Stimulated activated CD4-positive, alpha-beta T cell treated with anti-CD3 and anti-CD28 coated beads, Interleukin-1b, Interleukin-23, amount 100 ng/mL, for 48 hours (primary cell): ENCODE measurements around the gene DNAJB11.
A peak's percentile ranks its signal among the peaks of the same experiment; 100 is the strongest.

ENCODE experiments used
- DNase-seq: peaks from one replicate; pipeline ENCODE4 v3.0.0-alpha.2; 2020

The DNAJB11 gene

GRCh38 chr3:186598108-186598784 is 27.7 kb downstream of the DNAJB11 start:
- DNase-seq, result no peak

GRCh38 chr3:186598794-186599141 is 28.2 kb downstream of the DNAJB11 start:
- no peak for DNase-seq

DNA sequence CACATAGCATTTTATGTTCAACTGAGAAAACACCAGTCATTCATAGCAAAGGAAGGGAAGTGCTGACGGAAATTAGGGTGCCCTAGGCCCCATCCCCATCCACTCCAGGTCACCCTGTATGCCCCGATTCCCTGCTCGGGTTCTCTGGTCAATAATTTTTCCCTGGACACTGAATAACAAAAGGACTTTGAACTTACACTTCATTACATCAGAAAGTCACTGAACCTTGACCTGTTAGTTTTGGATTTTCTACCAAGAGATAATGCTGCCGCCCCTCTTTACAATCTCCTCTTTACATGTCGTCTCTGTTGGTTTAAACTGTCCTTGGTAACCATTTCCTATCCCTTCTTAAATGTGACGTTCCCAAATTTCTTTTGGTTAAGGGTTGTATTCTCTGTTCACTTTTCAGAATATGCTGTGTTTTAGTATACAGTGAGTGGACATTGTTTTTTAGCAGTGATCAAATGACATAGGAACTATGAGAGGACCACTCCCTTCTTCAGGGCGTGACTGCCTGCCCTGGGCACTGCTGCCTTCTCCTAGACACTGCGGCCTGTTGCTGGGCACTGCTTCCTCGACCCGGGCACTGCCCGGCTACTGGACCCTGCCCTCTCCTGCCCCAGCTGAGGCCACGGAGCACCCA is 28.7 kb downstream of the DNAJB11 start:
- DNase-seq, result no peak

DNA sequence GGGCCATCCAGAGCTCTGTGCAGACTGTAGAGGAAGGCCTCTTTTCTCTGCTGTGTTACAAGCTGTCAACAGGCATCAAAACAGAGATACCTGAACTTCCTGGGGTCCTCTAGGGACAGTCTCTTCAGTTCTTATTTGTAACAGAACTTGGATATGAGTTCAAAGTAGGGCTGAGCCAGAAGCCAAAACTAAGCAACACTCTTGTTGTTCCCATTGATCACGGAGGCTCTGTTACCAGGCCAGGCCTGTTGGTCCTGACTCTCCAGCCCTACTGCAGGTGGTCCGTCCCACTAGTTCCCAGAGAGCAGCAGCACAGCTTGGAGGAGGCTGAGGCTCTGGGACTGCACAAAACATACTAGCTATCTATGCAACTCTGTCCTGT is 29.3 kb downstream of the DNAJB11 start:
- no peak for DNase-seq

GRCh38 chr3:186600896-186601295 is 30.4 kb downstream of the DNAJB11 start:
- DNase-seq, result no peak

GRCh38 chr3:186603159-186603558 is 32.6 kb downstream of the DNAJB11 start:
- no peak for DNase-seq

DNA sequence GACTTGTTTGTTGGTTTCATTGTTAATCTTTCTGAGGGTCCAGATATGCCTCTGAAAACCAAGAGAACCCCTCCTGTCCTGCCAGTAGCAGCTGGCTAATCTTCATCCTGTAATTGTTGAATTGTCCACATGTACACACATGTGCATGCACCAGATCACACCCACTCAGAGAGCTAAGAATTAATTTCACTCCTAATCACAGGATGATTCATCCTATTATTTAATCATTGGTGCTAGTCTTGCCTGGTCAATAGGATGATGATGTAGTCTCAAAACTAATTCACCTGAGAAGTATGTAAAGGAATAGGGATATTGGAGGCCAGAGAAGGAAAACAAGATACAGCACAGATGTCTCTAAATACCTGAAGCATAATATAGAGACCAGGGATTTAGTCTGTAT is 34.6 kb downstream of the DNAJB11 start:
- no peak for DNase-seq

GRCh38 chr3:186605561-186606545 is 35.3 kb downstream of the DNAJB11 start:
- no peak for DNase-seq

- DNase-seq, result no peak
Observed at GRCh38 chr3:186608624-186609215, 38.2 kb downstream of the DNAJB11 start.

DNA sequence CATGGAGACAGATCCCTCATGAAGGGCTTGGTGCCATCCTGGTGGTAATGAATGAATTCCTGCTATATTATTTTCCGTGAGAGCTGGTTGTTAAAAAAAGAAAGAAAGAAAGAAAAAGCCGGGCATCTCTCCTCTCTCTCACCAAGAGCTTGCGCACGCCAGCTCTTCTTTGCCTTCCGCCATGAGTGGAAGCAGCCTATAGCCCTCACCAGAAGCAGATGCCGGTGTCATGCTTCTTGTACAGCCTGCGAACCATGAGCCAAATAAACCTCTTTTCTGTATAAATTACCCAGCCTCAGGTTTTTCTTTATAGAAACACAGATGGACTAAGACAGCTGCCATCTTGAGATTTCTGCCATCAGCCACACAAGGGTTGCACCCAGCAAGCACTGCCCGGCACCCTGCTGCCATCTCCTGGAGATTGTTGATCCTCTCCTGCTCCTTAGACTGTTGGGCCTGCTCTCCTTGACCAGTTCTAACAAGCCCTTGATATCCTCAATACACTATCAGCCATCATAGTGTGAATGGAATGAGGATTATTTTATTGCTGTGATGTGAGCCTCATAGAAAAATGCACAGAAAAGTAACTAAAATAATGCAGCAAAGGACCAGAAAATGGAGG is 38.8 kb downstream of the DNAJB11 start:
- no peak for DNase-seq

GRCh38 chr3:186612065-186612464 is 41.5 kb downstream of the DNAJB11 start:
- DNase-seq, result no peak

- DNase-seq, result no peak
Observed at GRCh38 chr3:186612721-186613636, 42.5 kb downstream of the DNAJB11 start, which contains the start of gene AHSG. TSS of gene AHSG (plus strand) at chr3:186613060. CDS start at chr3:186613142, 82 bp downstream.

DNA sequence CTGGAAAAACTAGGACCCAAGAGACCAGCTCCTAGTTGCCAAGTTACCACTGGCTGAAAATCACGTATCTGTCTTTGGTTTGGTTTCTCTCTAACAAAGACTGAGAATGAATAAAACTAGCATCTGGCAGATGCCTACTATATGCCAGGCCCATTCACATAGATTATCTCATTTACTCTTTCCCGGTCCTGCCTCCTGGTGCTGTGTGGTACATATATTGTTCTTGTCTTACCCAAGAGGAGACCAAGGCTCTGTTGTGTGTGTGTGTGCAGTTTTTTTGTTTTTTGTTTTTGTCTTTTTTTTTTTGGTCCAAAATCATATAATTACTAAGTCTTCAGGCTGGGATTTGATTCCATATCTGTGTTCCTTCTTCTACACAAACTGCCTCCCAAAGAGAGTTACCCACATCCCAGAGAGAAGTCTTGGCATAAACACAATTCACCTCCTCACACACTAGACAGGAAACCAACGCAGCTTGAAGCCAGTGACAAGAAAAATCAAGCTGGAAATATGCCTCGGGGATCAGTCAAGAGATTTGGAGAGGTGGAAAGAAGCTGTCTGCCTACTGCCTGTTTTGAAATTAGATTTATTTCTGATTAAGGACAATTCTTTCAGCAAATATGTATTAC is 43.2 kb downstream of the DNAJB11 start:
- DNase-seq, result no peak

GRCh38 chr3:186614266-186614596 is 43.7 kb downstream of the DNAJB11 start:
- no peak for DNase-seq

GRCh38 chr3:186614597-186615483 is 44.3 kb downstream of the DNAJB11 start:
- peak; percentile 78 for DNase-seq

- no peak for DNase-seq
Observed at GRCh38 chr3:186616299-186616617, 45.7 kb downstream of the DNAJB11 start.

GRCh38 chr3:186617036-186617946 is 46.8 kb downstream of the DNAJB11 start:
- DNase-seq, result peak; percentile 91

- no peak for DNase-seq
Observed at GRCh38 chr3:186618318-186618938, 47.9 kb downstream of the DNAJB11 start.

DNA sequence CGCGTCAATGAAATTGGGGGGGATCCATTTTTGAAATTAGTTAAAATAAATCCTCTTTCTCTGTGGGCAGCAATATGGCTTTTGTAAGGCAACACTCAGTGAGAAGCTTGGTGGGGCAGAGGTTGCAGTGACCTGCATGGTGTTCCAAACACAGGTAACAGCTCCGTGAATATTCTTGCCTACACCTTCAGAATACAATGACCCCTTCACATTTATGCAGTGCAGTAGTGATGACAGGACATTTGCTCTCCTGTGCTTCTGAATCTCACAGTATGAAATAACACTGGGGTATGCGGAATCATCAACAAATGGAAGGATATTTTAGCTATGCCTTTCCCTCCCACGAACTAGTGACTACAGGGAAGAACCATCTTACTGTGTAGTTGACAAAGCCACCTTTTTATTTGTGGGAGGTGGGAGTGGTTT is 49.3 kb downstream of the DNAJB11 start:
- DNase-seq, result no peak
